Measurements from ENCODE around the gene SLC35A3.
"Not testable (repeated sequence)": the region's sequence is repeated elsewhere in the genome, so short reads cannot be mapped to it uniquely, and the experiment has no call there.

SLC35A3 gene

DNA sequence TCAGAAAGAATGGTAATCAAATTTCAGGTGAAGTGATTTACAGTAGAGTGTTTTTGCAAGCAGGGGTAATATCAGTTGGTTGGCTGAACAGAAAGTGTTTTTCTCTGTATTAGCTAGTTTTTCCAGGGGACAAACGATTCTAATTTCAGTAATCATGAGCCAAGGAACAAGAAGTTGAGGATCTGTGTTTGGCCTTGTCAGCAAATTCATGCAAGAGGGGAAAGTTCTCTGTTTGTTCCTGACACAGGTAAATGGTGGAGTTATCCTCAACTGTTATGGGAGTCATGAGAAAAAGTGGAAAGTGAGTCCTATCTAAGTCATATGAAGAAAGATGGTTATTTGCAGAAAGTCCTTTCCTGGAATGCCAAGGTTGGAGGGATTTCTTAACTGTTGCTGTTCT lies 24.6 kb upstream of the SLC35A3 start:
- TF ChIP-seq CTCF (IDR thresholded peaks at IDR 0.05) (no peak), ZFX (IDR thresholded peaks at IDR 0.05; ENCODE audit: borderline replicate concordance) (no peak)

DNA sequence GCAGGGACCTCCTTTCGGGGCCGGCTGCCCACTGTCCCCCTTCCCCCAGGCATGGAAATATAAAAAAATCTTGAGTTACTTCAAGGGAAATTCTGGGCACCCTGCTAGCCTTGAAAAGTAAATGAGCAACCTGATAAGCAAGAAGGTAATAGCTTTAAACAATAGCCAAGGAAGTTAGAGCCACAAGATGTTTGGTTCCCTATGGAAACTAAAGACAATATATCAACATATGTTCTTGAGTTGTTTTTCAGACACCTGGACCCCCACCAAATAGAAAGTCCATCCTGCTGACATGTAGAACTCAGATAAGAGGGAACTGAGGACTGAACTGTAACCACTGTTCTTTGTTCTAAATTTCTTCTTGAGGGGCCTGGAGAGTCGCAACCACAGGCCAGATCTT lies 19.3 kb upstream of the SLC35A3 start:
- H3K27ac ChIP-seq = no peak overlapping the region
- TF ChIP-seq CTCF (IDR thresholded peaks at IDR 0.05) (no peak), ZFX (IDR thresholded peaks at IDR 0.05; ENCODE audit: borderline replicate concordance) (no peak)

More for the DNA sequence above, 24.6 kb upstream of the SLC35A3 start:
- H3K27ac ChIP-seq = no peak overlapping the region

DNA sequence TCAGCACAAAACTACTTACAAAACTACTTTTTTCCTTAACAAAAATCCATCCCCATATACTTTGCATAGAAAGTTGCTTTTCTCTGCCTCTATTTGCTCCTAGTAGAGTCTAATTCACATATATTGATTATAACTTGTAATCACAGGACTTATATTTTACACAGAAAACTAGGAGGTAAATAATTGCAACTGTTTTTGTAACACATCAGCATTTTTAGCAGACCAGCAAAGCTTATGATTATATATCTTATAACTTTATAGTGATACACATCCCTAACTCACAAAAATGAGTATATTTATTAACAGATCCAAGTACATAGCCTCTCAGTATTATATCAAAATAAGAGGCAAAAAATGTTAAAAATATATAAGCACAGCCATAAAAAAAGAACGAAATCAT lies 17.3 kb upstream of the SLC35A3 start:
- TF ChIP-seq CTCF (IDR thresholded peaks at IDR 0.05) (no peak), ZFX (IDR thresholded peaks at IDR 0.05; ENCODE audit: borderline replicate concordance) (no peak)
- H3K27ac ChIP-seq = no peak overlapping the region

GRCh38 chr1:99955375-99955774 lies 14.4 kb upstream of the SLC35A3 start:
- H3K27ac ChIP-seq = no peak overlapping the region
- TF ChIP-seq ZFX (IDR thresholded peaks at IDR 0.05; ENCODE audit: borderline replicate concordance) = no peak
- no peak for TF ChIP-seq CTCF (IDR thresholded peaks at IDR 0.05)

DNA sequence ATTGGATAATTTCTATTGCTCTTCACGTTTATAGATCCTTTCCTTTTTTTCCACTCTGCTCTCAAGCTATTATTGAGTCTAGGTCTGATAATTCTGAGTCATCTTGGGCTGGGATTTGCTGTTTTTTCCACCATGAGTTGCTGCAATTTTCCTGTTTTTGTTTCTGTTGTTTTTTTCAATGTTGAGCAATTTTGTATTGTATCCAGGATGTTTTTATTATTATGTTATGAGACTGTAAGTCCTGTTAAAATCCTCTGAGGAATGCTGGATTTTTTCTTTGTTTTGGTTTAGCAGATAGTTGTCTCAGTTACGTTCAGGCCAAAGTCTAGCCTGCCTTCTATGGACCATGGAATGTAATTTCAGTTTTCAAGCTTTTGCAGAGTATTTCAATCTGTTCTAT lies 13.0 kb upstream of the SLC35A3 start:
- H3K27ac ChIP-seq = no peak overlapping the region
- TF ChIP-seq CTCF (IDR thresholded peaks at IDR 0.05) (no peak), ZFX (IDR thresholded peaks at IDR 0.05; ENCODE audit: borderline replicate concordance) (no peak)

DNA sequence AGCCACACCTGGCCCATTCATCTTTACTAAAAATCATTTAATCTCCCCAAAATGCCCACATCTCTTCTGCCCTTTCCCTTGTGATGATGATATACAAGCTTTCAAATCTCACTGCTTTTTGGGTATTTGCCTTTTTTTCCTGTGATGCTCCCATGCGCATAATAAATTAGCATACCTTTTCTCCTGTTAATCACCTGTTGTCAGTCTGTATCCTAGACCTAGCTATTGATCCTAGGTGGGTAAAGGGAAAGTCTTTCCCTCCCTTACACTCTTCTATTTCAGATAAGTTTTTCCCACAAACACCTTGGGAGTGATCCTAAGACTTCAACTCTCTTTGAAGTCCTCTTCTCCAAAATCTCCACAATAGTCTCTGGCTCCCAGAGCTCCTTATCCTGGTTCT lies 12.0 kb upstream of the SLC35A3 start:
- H3K27ac ChIP-seq = no peak overlapping the region
- no peak for TF ChIP-seq CTCF (IDR thresholded peaks at IDR 0.05)
- TF ChIP-seq ZFX (IDR thresholded peaks at IDR 0.05; ENCODE audit: borderline replicate concordance) = no peak

- H3K27ac ChIP-seq = not testable (repeated sequence)
These were observed 10.5 kb upstream of the SLC35A3 start for GRCh38 chr1:99959189-99959705.

GRCh38 chr1:99960260-99960659 lies 9.5 kb upstream of the SLC35A3 start:
- H3K27ac ChIP-seq = not testable (repeated sequence)
